H1 (cell line): ENCODE data around the gene SIK2. TPM values are rescaled to one million over a fixed set of nuclear protein-coding genes. Genes with fewer than 3 reads are reported as not detected.

Experiments
- HDAC2 ChIP-seq, 2 experiments: fragments of 300-600 bp in 1 of 2; sonication (generic) in 1 of 2; IDR thresholded peaks; 2 replicates each; pipeline ENCODE4 v1.6.1; 2011 to 2012; ENCODE audit warnings: low read depth in 2 of 2, low read length in 2 of 2, mild to moderate bottlenecking in 2 of 2, moderate library complexity in 2 of 2, borderline replicate concordance in 1 of 2, inconsistent platforms in 1 of 2
- POU5F1 ChIP-seq: IDR thresholded peaks from 2 replicates; pipeline ENCODE4 v1.6.1; 2011; ENCODE audit warnings: low read depth, mild to moderate bottlenecking, low read length, moderate library complexity
- RAD21 ChIP-seq, 2 experiments: IDR thresholded peaks in 1 of 2; conservative IDR thresholded peaks in 1 of 2; 2 replicates each; pipeline ENCODE4 v1.6.1; 2011; ENCODE audit warnings: low read depth in 2 of 2, low read length in 2 of 2, improper control_type of control experiment in 1 of 2, inconsistent platforms in 1 of 2, mild to moderate bottlenecking in 1 of 2, moderate library complexity in 1 of 2
- SIN3A ChIP-seq, 2 experiments: IDR thresholded peaks in 1 of 2; conservative IDR thresholded peaks in 1 of 2; 2 replicates each; pipeline ENCODE4 v1.6.1; 2011 to 2012; ENCODE audit warnings: low read length in 2 of 2, improper control_type of control experiment in 1 of 2, low read depth in 1 of 2, mild to moderate bottlenecking in 1 of 2
- polyA plus RNA-seq, 7 experiments: library from polyadenylated mRNA; depleted of rRNA in 3 of 7; stranded (reverse) in 5 of 7; unstranded in 2 of 7; fragments of >200 nt in 5 of 7; fragments of 200-250 nt in 2 of 7; gene quantifications; 1 replicate in 5 of 7; 2 replicates in 1 of 7; 4 replicates in 1 of 7; pipeline versions ENCODE4 v1.2.1 to v1.2.3, GENCODE V29; 2011 to 2013; ENCODE audit warnings: missing spikeins in 2 of 7, mixed read lengths in 2 of 7
- total RNA-seq: library from RNA; stranded (reverse); fragmentation: NEBNext Ultra II Directional; extraction: Animal tissue kit (Norgen Biotek cat#: 25700); gene quantifications from 2 replicates; pipeline ENCODE4 v1.2.1, GENCODE V29; 2021
- TF ChIP-seq, protein P1 (sequence below): fragments of 300-600 bp; sonication (generic); IDR thresholded peaks from 2 replicates; pipeline ENCODE4 v1.7.1; 2012; ENCODE audit warnings: low read length, moderate library complexity, mild to moderate bottlenecking, inconsistent platforms; ENCODE audit not compliant: insufficient replicate concordance
- TF ChIP-seq, protein P2 (sequence below): IDR thresholded peaks from 2 replicates; pipeline ENCODE4 v1.6.1; 2012; ENCODE audit warnings: inconsistent platforms
- TF ChIP-seq, protein P3 (sequence below), 3 experiments: IDR thresholded peaks; 1 replicate in 2 of 3; 2 replicates in 1 of 3; pipeline versions ENCODE4 v1.5.1 to v1.6.1; 2011; ENCODE audit warnings: low read length in 3 of 3, mild to moderate bottlenecking in 3 of 3, inconsistent platforms in 2 of 3, low read depth in 1 of 3, moderate library complexity in 1 of 3; ENCODE audit not compliant: insufficient read depth in 1 of 3; ENCODE audit errors: control extremely low read depth in 1 of 3

The SIK2 gene
- total and polyA plus RNA-seq, 2 of the 8 experiments (the other 6 are each of a cell fraction or from before 2014, with no cell fraction given), result 8.8 to 11.2 TPM

DNA sequence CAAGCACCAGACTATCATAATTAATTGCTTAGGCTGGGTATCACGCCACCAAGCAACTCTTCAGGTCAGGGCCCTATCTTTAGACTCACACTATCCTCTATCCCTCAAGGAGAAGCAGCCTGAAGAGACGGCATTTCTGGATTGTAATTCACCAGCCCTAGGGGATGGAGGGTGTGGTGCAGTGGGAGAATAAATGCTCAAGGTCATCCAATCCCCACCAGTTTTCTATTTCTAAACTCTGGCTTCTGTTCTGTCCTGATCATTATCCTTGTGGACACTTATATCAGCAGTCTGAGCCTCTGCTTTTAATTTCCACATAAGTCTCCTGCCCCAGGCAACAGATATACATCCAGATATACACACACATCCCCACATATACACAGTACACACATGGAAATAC lies 13.1 kb upstream of the SIK2 start (continued):
- TF ChIP-seq, protein P1, sequence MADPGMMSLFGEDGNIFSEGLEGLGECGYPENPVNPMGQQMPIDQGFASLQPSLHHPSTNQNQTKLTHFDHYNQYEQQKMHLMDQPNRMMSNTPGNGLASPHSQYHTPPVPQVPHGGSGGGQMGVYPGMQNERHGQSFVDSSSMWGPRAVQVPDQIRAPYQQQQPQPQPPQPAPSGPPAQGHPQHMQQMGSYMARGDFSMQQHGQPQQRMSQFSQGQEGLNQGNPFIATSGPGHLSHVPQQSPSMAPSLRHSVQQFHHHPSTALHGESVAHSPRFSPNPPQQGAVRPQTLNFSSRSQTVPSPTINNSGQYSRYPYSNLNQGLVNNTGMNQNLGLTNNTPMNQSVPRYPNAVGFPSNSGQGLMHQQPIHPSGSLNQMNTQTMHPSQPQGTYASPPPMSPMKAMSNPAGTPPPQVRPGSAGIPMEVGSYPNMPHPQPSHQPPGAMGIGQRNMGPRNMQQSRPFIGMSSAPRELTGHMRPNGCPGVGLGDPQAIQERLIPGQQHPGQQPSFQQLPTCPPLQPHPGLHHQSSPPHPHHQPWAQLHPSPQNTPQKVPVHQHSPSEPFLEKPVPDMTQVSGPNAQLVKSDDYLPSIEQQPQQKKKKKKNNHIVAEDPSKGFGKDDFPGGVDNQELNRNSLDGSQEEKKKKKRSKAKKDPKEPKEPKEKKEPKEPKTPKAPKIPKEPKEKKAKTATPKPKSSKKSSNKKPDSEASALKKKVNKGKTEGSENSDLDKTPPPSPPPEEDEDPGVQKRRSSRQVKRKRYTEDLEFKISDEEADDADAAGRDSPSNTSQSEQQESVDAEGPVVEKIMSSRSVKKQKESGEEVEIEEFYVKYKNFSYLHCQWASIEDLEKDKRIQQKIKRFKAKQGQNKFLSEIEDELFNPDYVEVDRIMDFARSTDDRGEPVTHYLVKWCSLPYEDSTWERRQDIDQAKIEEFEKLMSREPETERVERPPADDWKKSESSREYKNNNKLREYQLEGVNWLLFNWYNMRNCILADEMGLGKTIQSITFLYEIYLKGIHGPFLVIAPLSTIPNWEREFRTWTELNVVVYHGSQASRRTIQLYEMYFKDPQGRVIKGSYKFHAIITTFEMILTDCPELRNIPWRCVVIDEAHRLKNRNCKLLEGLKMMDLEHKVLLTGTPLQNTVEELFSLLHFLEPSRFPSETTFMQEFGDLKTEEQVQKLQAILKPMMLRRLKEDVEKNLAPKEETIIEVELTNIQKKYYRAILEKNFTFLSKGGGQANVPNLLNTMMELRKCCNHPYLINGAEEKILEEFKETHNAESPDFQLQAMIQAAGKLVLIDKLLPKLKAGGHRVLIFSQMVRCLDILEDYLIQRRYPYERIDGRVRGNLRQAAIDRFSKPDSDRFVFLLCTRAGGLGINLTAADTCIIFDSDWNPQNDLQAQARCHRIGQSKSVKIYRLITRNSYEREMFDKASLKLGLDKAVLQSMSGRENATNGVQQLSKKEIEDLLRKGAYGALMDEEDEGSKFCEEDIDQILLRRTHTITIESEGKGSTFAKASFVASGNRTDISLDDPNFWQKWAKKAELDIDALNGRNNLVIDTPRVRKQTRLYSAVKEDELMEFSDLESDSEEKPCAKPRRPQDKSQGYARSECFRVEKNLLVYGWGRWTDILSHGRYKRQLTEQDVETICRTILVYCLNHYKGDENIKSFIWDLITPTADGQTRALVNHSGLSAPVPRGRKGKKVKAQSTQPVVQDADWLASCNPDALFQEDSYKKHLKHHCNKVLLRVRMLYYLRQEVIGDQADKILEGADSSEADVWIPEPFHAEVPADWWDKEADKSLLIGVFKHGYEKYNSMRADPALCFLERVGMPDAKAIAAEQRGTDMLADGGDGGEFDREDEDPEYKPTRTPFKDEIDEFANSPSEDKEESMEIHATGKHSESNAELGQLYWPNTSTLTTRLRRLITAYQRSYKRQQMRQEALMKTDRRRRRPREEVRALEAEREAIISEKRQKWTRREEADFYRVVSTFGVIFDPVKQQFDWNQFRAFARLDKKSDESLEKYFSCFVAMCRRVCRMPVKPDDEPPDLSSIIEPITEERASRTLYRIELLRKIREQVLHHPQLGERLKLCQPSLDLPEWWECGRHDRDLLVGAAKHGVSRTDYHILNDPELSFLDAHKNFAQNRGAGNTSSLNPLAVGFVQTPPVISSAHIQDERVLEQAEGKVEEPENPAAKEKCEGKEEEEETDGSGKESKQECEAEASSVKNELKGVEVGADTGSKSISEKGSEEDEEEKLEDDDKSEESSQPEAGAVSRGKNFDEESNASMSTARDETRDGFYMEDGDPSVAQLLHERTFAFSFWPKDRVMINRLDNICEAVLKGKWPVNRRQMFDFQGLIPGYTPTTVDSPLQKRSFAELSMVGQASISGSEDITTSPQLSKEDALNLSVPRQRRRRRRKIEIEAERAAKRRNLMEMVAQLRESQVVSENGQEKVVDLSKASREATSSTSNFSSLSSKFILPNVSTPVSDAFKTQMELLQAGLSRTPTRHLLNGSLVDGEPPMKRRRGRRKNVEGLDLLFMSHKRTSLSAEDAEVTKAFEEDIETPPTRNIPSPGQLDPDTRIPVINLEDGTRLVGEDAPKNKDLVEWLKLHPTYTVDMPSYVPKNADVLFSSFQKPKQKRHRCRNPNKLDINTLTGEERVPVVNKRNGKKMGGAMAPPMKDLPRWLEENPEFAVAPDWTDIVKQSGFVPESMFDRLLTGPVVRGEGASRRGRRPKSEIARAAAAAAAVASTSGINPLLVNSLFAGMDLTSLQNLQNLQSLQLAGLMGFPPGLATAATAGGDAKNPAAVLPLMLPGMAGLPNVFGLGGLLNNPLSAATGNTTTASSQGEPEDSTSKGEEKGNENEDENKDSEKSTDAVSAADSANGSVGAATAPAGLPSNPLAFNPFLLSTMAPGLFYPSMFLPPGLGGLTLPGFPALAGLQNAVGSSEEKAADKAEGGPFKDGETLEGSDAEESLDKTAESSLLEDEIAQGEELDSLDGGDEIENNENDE, result no peak
- TF ChIP-seq, protein P2, sequence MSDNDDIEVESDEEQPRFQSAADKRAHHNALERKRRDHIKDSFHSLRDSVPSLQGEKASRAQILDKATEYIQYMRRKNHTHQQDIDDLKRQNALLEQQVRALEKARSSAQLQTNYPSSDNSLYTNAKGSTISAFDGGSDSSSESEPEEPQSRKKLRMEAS, result no peak
- no peak for TF ChIP-seq RAD21 (IDR thresholded peaks at IDR 0.05 in 1 of 2, conservative IDR thresholded peaks at IDR 0.05 in 1 of 2; ENCODE audit: low read depth in 2 of 2, low read length in 2 of 2)
- TF ChIP-seq HDAC2 (IDR thresholded peaks at IDR 0.05; ENCODE audit: borderline replicate concordance in 1 of 2, low read depth in 2 of 2, low read length in 2 of 2), result no peak
- TF ChIP-seq, protein P3, sequence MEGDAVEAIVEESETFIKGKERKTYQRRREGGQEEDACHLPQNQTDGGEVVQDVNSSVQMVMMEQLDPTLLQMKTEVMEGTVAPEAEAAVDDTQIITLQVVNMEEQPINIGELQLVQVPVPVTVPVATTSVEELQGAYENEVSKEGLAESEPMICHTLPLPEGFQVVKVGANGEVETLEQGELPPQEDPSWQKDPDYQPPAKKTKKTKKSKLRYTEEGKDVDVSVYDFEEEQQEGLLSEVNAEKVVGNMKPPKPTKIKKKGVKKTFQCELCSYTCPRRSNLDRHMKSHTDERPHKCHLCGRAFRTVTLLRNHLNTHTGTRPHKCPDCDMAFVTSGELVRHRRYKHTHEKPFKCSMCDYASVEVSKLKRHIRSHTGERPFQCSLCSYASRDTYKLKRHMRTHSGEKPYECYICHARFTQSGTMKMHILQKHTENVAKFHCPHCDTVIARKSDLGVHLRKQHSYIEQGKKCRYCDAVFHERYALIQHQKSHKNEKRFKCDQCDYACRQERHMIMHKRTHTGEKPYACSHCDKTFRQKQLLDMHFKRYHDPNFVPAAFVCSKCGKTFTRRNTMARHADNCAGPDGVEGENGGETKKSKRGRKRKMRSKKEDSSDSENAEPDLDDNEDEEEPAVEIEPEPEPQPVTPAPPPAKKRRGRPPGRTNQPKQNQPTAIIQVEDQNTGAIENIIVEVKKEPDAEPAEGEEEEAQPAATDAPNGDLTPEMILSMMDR (IDR thresholded peaks at IDR 0.05; ENCODE audit: control extremely low read depth in 1 of 3, insufficient read depth in 1 of 3, low read depth in 1 of 3, low read length in 3 of 3), result no peak
- no peak for TF ChIP-seq POU5F1
- no peak for TF ChIP-seq SIN3A (conservative IDR thresholded peaks at IDR 0.05 in 1 of 2, IDR thresholded peaks at IDR 0.05 in 1 of 2; ENCODE audit: low read depth in 1 of 2, low read length in 2 of 2)
